HepG2 (cell line): Measurements from ENCODE around the gene LNX2. TPM values are rescaled to one million over a fixed set of nuclear protein-coding genes. Genes with fewer than 3 reads are reported as not detected.
A peak's percentile ranks its signal among the peaks of the same experiment; 100 is the strongest.

Experiments
- BORCS8-MEF2B ChIP-seq: sonication (generic); formaldehyde crosslinking; IDR thresholded peaks from 2 replicates; pipeline ENCODE4 v1.8.0; 2022; ENCODE audit warnings: mild to moderate bottlenecking, missing genetic modification reagents
- CHD2 ChIP-seq: IDR thresholded peaks from 2 replicates; pipeline ENCODE4 v1.6.1; 2011; ENCODE audit warnings: low read depth, low read length, improper control_type of control experiment
- FOXK1 ChIP-seq: sonication (generic); formaldehyde crosslinking; IDR thresholded peaks from 2 replicates; pipeline ENCODE4 v1.4.0; 2020; ENCODE audit warnings: low read depth, missing genetic modification reagents, borderline replicate concordance
- GFI1 ChIP-seq: sonication (generic); formaldehyde crosslinking; IDR thresholded peaks from 2 replicates; pipeline ENCODE4 v1.5.0; 2020; ENCODE audit warnings: missing genetic modification reagents, mild to moderate bottlenecking, borderline replicate concordance
- HNRNPK ChIP-seq: fragments of 200-400 bp; formaldehyde crosslinking; IDR thresholded peaks from 2 replicates; pipeline ENCODE4 v1.6.1; 2018; ENCODE audit warnings: low read length, low read depth, moderate library complexity, mild to moderate bottlenecking; ENCODE audit not compliant: poor library complexity, severe bottlenecking
- IKZF1 ChIP-seq: fragments of 450-650 bp; IDR thresholded peaks from 2 replicates; pipeline ENCODE4 v1.7.1; 2016
- KLF6 ChIP-seq: IDR thresholded peaks from 2 replicates; pipeline ENCODE4 v1.8.0; 2016; ENCODE audit warnings: missing biosample characterization, missing genetic modification reagents
- NR2C2 ChIP-seq: sonication (generic); formaldehyde crosslinking; IDR thresholded peaks from 2 replicates; pipeline ENCODE4 v1.4.0; 2020; ENCODE audit warnings: missing genetic modification reagents, mild to moderate bottlenecking, moderate library complexity, borderline replicate concordance
- RBM22 ChIP-seq: fragments of 200-400 bp; formaldehyde crosslinking; optimal IDR thresholded peaks from 2 replicates; pipeline ENCODE3; 2017; ENCODE audit warnings: mild to moderate bottlenecking, low read length, moderate library complexity
- SRY ChIP-seq: sonication (generic); formaldehyde crosslinking; IDR thresholded peaks from 2 replicates; pipeline ENCODE4 v1.8.0; 2022; ENCODE audit warnings: mild to moderate bottlenecking, missing genetic modification reagents
- TBP ChIP-seq: sonication (generic); formaldehyde crosslinking; IDR thresholded peaks from 2 replicates; pipeline ENCODE4 v1.5.0; 2020; ENCODE audit warnings: missing genetic modification reagents
- YEATS4 ChIP-seq: sonication (generic); formaldehyde crosslinking; IDR thresholded peaks from 2 replicates; pipeline ENCODE4 v1.4.0; 2020; ENCODE audit warnings: missing genetic modification reagents, borderline replicate concordance
- ZFP90 ChIP-seq: sonication (generic); formaldehyde crosslinking; IDR thresholded peaks from 2 replicates; pipeline ENCODE4 v1.8.0; 2022; ENCODE audit warnings: missing genetic modification reagents, mild to moderate bottlenecking, inconsistent platforms, borderline replicate concordance
- ZNF3 ChIP-seq: IDR thresholded peaks from 2 replicates; pipeline ENCODE4 v1.7.0; 2017; ENCODE audit warnings: inconsistent platforms
- ZNF431 ChIP-seq: sonication (generic); formaldehyde crosslinking; IDR thresholded peaks from 2 replicates; pipeline ENCODE4 v1.9.0; 2022; ENCODE audit warnings: missing genetic modification reagents, low read depth, mild to moderate bottlenecking, borderline replicate concordance
- ZNF777 ChIP-seq: sonication (generic); formaldehyde crosslinking; IDR thresholded peaks from 2 replicates; pipeline ENCODE4 v1.4.0; 2020; ENCODE audit warnings: missing genetic modification reagents
- ZNF83 ChIP-seq: sonication (generic); formaldehyde crosslinking; IDR thresholded peaks from 2 replicates; pipeline ENCODE4 v1.4.0; 2020; ENCODE audit warnings: missing genetic modification reagents, mild to moderate bottlenecking, borderline replicate concordance
- polyA plus RNA-seq, 8 experiments: library from polyadenylated mRNA; depleted of rRNA in 3 of 8; stranded (reverse) in 7 of 8; unstranded in 1 of 8; fragments of >200 nt; fragmentation: Illumina TruSeq in 4 of 8; extraction: Trizol in 4 of 8; gene quantifications; 2 replicates each; pipeline versions ENCODE4 v1.2.1 to v1.2.3, GENCODE V29; 2011 to 2016; ENCODE audit warnings: low read depth in 4 of 8, missing spikeins in 1 of 8, mixed read lengths in 1 of 8; ENCODE audit not compliant: insufficient read depth in 1 of 8
- total RNA-seq, 5 experiments: library from RNA; depleted of rRNA; stranded (reverse); fragments of >200 nt; fragmentation: Illumina TruSeq; extraction: Trizol; gene quantifications; 2 replicates each; pipeline ENCODE4 v1.2.3, GENCODE V29; 2016; ENCODE audit warnings: low read depth in 1 of 5
- TF ChIP-seq, protein P1 (sequence below): sonication (generic); formaldehyde crosslinking; IDR thresholded peaks from 2 replicates; pipeline ENCODE4 v1.4.0; 2020; ENCODE audit warnings: missing genetic modification reagents
- TF ChIP-seq, protein P2 (sequence below): sonication (generic); formaldehyde crosslinking; IDR thresholded peaks from 2 replicates; pipeline ENCODE4 v1.5.0; 2020; ENCODE audit warnings: mild to moderate bottlenecking, missing genetic modification reagents
- TF ChIP-seq, protein P3 (sequence below): fragments of 450-650 bp; IDR thresholded peaks from 2 replicates; pipeline ENCODE4 v1.6.1; 2017
- TF ChIP-seq, protein P4 (sequence below): sonication (generic); formaldehyde crosslinking; IDR thresholded peaks from 2 replicates; pipeline ENCODE4 v1.8.1; 2023; ENCODE audit warnings: missing genetic modification reagents, mild to moderate bottlenecking, borderline replicate concordance
- TF ChIP-seq, protein P5 (sequence below): sonication (generic); formaldehyde crosslinking; IDR thresholded peaks from 2 replicates; pipeline ENCODE4 v1.5.0; 2020; ENCODE audit warnings: missing genetic modification reagents
- TF ChIP-seq, protein P6 (sequence below): sonication (generic); formaldehyde crosslinking; IDR thresholded peaks from 2 replicates; pipeline ENCODE4 v1.8.1; 2022; ENCODE audit warnings: low read depth, mild to moderate bottlenecking, missing genetic modification reagents

LNX2 gene
- total and polyA plus RNA-seq, 2 of the 13 experiments (the other 11 are each of a cell fraction or from before 2014, with no cell fraction given) = 9.2 to 9.7 TPM

DNA sequence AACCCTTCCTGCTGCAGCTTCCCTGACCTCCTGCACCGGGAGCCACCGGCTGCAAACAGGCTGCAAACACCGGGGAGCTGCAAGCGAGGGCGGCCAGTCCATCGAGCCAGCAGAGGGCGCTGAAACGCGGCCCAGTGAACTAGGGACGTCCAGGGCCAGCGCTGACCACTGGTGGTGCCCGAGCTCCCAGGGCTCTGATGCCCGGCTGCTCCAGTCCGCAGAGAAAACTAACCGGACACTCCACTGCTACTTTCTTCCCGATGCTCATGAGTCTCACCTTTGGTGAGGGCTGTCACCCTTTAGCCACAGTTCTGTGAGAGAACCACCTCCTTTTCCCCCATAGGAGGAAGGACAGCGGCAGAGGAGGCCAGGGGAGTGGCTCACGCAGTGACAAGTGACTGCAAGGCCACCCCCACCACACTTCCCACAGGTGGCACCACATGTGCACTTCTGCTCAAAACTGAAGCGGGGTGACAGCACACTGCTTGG, 87.1 kb downstream of the LNX2 start (continued):
- TF ChIP-seq, protein P1, sequence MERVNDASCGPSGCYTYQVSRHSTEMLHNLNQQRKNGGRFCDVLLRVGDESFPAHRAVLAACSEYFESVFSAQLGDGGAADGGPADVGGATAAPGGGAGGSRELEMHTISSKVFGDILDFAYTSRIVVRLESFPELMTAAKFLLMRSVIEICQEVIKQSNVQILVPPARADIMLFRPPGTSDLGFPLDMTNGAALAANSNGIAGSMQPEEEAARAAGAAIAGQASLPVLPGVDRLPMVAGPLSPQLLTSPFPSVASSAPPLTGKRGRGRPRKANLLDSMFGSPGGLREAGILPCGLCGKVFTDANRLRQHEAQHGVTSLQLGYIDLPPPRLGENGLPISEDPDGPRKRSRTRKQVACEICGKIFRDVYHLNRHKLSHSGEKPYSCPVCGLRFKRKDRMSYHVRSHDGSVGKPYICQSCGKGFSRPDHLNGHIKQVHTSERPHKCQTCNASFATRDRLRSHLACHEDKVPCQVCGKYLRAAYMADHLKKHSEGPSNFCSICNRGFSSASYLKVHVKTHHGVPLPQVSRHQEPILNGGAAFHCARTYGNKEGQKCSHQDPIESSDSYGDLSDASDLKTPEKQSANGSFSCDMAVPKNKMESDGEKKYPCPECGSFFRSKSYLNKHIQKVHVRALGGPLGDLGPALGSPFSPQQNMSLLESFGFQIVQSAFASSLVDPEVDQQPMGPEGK (CRISPR knock-in tag) = 0 out of 2 replicates have a peak, but pooled peaks have one; percentile 10
- TF ChIP-seq KLF6 (CRISPR knock-in tag) (no peak), ZNF83 (no peak), ZNF431 (CRISPR knock-in tag) (no peak), ZNF3 (no peak), HNRNPK (no peak), SRY (no peak), YEATS4 (CRISPR knock-in tag) (no peak), IKZF1 (no peak), TBP (no peak), GFI1 (no peak), NR2C2 (CRISPR knock-in tag) (no peak), ZNF777 (CRISPR knock-in tag) (no peak), RBM22 (no peak), CHD2 (no peak), ZFP90 (CRISPR knock-in tag) (no peak), BORCS8-MEF2B (CRISPR knock-in tag) (peak; percentile 69), FOXK1 (CRISPR knock-in tag) (peak; percentile 13; the same call in 1 of the 2 replicates)
- TF ChIP-seq, protein P2, sequence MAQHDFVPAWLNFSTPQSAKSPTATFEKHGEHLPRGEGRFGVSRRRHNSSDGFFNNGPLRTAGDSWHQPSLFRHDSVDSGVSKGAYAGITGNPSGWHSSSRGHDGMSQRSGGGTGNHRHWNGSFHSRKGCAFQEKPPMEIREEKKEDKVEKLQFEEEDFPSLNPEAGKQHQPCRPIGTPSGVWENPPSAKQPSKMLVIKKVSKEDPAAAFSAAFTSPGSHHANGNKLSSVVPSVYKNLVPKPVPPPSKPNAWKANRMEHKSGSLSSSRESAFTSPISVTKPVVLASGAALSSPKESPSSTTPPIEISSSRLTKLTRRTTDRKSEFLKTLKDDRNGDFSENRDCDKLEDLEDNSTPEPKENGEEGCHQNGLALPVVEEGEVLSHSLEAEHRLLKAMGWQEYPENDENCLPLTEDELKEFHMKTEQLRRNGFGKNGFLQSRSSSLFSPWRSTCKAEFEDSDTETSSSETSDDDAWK = no peak
- TF ChIP-seq, protein P3, sequence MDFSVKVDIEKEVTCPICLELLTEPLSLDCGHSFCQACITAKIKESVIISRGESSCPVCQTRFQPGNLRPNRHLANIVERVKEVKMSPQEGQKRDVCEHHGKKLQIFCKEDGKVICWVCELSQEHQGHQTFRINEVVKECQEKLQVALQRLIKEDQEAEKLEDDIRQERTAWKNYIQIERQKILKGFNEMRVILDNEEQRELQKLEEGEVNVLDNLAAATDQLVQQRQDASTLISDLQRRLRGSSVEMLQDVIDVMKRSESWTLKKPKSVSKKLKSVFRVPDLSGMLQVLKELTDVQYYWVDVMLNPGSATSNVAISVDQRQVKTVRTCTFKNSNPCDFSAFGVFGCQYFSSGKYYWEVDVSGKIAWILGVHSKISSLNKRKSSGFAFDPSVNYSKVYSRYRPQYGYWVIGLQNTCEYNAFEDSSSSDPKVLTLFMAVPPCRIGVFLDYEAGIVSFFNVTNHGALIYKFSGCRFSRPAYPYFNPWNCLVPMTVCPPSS = no peak
- TF ChIP-seq, protein P4, sequence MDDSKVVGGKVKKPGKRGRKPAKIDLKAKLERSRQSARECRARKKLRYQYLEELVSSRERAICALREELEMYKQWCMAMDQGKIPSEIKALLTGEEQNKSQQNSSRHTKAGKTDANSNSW (CRISPR knock-in tag) = no peak
- TF ChIP-seq, protein P5, sequence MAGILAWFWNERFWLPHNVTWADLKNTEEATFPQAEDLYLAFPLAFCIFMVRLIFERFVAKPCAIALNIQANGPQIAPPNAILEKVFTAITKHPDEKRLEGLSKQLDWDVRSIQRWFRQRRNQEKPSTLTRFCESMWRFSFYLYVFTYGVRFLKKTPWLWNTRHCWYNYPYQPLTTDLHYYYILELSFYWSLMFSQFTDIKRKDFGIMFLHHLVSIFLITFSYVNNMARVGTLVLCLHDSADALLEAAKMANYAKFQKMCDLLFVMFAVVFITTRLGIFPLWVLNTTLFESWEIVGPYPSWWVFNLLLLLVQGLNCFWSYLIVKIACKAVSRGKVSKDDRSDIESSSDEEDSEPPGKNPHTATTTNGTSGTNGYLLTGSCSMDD (CRISPR knock-in tag) = no peak
- TF ChIP-seq, protein P6, sequence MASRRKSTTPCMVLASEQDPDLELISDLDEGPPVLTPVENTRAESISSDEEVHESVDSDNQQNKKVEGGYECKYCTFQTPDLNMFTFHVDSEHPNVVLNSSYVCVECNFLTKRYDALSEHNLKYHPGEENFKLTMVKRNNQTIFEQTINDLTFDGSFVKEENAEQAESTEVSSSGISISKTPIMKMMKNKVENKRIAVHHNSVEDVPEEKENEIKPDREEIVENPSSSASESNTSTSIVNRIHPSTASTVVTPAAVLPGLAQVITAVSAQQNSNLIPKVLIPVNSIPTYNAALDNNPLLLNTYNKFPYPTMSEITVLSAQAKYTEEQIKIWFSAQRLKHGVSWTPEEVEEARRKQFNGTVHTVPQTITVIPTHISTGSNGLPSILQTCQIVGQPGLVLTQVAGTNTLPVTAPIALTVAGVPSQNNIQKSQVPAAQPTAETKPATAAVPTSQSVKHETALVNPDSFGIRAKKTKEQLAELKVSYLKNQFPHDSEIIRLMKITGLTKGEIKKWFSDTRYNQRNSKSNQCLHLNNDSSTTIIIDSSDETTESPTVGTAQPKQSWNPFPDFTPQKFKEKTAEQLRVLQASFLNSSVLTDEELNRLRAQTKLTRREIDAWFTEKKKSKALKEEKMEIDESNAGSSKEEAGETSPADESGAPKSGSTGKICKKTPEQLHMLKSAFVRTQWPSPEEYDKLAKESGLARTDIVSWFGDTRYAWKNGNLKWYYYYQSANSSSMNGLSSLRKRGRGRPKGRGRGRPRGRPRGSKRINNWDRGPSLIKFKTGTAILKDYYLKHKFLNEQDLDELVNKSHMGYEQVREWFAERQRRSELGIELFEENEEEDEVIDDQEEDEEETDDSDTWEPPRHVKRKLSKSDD (CRISPR knock-in tag) = no peak
